Measurements from ENCODE around the gene KRT33B.
"Not testable (repeated sequence)": the region's sequence is repeated elsewhere in the genome, so short reads cannot be mapped to it uniquely, and the experiment has no call there.

DNA sequence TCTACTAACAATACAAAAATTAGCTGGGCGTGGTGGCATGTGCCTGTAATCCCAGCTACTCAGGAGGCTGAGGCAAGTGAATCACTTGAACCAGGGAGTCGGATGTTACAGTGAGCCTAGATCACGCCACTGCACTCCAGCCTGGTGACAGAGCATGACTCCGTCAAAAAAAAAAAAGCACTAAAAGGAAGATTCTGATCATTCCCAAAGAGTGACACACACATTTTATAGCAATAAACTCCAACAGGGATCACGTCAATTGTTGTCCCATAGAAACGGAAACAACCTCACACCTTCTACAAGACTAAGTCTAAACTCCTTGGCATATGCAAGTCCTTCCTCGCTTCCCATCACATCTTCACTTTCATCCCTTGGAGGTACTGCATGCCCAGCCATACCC is 10.5 kb upstream of the KRT33B start:
- TF ChIP-seq, protein P1, sequence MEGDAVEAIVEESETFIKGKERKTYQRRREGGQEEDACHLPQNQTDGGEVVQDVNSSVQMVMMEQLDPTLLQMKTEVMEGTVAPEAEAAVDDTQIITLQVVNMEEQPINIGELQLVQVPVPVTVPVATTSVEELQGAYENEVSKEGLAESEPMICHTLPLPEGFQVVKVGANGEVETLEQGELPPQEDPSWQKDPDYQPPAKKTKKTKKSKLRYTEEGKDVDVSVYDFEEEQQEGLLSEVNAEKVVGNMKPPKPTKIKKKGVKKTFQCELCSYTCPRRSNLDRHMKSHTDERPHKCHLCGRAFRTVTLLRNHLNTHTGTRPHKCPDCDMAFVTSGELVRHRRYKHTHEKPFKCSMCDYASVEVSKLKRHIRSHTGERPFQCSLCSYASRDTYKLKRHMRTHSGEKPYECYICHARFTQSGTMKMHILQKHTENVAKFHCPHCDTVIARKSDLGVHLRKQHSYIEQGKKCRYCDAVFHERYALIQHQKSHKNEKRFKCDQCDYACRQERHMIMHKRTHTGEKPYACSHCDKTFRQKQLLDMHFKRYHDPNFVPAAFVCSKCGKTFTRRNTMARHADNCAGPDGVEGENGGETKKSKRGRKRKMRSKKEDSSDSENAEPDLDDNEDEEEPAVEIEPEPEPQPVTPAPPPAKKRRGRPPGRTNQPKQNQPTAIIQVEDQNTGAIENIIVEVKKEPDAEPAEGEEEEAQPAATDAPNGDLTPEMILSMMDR (optimal IDR thresholded peaks at IDR 0.05 in 1 of 3, IDR thresholded peaks at IDR 0.05 in 1 of 3, conservative IDR thresholded peaks at IDR 0.05 in 1 of 3; ENCODE audit: extremely low read depth in 1 of 3, insufficient read depth in 2 of 3, low read length in 3 of 3) = not testable (repeated sequence)
- not testable (repeated sequence) for TF ChIP-seq EZH2 (IDR thresholded peaks at IDR 0.05; ENCODE audit: low read length)
